GM18502 (cell line): Measurements from ENCODE around the gene MYH9.
A peak's percentile ranks its signal among the peaks of the same experiment; 100 is the strongest.
"Not testable (repeated sequence)": the region's sequence is repeated elsewhere in the genome, so short reads cannot be mapped to it uniquely, and the experiment has no call there.

ENCODE experiments used
- ATAC-seq: cut with Tn5 transposase; IDR thresholded peaks from one replicate; pipeline ENCODE4 v1.9.1; 2021; ENCODE audit warnings: mild to moderate bottlenecking; ENCODE audit not compliant: unreplicated experiment, poor library complexity

MYH9 gene

DNA sequence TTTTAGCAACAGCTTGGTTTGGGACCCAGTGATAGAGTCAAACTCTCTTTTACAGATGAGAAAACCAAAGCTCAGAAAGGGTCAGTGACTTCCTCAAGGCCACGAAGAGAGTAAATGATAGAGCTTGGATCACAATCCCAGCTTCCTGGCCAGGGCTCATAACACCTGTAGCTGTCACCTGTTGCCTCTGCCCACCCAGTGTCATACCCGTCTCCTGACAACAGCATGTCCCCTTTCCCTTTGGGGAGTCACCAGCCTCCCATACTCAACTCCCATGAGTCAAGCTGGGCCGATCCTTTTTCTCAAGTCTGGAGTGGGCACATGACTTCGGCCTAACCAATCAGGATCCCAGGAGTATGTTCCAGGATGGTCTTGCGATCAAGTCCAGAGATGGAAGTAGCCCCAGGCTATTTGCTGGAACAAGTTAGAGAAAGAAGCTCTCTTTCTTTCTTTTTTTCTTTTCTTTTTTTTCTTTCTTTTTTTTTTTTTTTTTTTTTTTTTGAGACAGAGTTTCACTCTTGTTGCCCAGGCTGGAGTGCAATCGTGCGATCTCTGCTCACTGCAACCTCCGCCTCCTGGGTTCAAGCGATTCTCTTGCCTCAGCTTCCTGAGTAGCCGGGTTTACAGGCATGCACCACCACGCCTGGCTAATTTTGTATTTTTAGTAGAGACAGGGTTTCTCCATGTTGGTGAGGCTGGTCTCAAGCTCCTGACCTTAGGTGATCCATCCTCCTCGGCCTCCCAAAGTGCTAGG lies 27.8 kb upstream of the MYH9 start:
- ATAC-seq = no peak

DNA sequence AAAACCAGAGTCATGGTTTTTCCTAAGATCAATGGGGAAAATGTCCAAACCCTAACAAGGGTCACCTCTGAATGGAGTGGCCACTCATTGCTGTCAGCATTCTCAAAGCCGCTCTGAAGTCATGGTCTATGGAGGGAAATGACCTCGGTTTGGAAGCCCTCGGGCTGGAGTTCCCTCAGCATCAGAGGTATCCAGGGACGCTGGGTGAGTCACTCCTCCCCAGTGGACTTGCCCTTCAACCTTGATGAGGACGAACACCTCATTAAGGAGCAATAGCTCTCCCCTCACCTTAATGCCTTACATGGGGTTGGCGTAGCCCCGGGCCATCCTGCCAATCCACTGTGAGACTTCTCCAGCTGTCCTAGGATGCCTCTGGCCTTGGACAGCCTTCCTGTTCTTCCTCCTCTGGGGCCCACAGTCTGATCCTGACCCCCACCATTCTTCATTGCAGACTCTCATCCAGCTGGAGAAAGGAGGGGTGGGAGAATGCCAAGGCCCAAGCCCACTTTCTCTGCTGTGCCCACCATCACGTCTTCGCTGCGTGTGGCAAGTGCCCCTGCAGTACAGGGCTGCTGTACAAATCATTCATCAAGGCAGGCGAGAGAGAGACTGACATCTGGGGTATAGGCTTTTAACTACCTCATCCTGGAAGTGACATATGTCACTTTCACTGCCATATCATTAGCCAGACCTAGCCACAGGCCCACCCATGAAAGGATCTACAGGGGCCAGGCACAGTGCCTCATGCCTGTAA lies 25.4 kb upstream of the MYH9 start:
- ATAC-seq = no peak

DNA sequence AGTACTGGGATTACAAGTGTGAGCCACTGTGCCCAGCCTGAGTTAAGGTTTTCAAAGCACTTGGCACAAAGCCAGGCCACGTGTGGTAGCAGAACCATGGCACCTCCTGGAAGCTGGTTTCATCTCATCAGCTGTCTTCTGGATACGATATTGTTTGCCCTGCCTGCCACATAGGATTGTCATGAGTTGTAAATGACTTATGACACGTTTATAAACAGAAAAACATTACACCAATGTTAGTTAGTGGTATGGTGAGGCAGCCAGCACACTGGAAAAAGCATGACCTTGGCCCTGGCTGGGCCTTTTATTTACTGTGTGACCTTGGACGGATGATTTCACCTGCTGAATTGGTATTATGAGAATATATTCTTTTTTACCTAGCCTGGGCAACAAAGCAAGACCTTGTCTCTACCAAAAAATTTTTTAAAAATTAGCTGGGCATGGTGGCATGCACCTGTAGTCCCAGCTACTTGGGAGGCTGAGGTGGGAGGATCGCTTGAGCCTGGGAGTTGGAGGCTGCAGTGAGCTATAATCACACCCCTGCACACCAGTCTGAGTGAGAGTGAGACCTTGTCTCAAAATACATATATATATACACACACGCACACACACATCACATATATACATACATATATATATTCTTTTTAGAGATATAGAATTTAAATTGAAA lies 24.0 kb upstream of the MYH9 start:
- ATAC-seq = no peak

DNA sequence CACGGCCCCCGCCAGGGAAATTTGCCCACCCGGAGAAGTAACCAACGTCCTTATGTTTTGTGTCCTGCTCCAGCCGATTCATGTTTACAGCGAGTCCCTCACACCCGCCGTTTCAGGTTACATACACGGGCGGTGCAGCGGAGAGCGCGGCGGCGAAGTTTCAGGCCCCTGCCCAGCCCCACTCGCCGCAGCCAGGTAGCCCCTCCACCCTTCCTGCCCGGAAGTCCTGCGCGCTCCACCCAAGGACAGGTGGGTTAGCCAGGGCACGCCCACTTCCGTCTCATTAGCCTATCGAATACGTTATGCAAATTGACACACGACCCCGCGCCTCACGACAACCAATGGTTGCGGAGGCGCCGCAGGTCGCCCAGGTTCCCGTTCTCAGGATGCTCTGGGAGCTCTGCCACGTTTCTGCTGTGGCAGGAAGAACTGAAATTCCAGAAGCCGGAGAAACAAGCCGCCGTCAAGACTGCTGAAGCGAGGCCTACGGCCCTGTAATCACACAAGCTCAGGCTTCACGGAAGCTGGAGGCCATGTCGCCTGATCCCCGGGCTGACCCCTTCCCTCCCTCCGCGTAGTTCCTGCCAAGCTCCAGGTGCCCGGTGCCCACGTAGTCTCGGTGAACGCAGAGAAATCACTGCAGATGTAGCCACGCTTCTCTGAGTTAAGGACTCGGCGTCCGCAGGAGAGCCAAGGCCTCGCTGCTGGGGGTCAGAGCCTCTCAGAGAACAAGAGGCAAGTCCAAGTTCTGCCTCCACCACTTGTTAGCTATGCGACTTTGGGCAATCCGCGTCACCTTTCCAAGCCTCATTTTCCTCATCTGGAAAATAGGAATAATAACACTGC lies 22.4 kb upstream of the MYH9 start:
- ATAC-seq = peak; percentile 65

DNA sequence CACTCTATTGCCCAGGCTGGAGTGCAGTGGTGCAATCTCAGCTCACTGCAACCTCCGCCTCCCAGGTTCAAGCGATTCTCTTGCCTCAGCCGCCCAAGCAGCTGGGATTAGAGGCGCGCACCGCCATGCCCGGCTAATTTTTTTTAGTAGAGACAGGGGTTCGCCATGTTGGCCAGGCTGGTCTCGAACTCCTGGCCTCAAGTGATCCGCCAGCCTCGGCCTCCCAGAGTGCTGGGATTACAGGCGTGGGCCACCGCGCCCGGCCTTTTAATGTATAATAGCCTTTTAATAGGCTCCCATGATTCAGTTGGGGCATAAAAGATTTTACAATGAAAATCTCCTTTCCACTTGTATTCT lies 21.8 kb upstream of the MYH9 start:
- not testable (repeated sequence) for ATAC-seq

DNA sequence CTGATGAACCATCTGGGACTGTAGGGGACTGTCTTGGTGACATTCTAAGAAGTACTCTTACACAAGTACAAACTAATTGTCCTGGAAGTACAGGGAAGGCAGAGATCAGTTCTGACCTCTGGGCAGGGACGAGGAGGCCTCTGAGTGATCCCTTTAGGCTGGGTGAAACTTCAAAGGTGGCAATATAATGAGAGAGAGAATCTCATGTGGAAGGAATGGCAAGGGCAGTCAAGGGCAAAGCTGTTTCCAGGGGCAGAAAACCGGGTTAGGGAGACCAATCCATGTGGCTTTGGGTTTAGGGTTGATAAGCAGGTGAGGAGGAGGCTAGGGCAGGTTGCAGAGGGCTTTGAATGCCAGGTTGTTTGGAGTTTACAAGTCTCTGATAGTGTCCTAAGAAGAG lies 21.3 kb upstream of the MYH9 start:
- ATAC-seq = no peak

DNA sequence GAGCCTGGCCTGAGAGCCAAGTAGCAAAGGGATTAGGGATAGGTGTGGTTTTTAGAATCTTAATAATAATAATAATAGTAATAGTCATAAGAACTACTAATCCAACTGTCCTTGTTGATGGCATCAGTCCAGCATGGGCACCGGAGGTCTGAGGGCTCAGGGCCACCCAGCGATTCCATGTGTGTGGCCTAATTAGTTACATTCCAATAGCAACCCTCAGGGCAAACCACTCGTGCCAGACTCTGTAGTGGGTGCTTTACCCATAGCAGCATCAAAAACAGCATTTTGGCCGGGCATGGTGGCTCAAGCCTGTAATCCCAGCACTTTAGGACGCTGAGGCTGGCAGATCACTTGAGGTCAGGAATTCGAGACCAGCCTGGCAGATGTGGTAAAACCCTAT lies 19.0 kb upstream of the MYH9 start:
- no peak for ATAC-seq

DNA sequence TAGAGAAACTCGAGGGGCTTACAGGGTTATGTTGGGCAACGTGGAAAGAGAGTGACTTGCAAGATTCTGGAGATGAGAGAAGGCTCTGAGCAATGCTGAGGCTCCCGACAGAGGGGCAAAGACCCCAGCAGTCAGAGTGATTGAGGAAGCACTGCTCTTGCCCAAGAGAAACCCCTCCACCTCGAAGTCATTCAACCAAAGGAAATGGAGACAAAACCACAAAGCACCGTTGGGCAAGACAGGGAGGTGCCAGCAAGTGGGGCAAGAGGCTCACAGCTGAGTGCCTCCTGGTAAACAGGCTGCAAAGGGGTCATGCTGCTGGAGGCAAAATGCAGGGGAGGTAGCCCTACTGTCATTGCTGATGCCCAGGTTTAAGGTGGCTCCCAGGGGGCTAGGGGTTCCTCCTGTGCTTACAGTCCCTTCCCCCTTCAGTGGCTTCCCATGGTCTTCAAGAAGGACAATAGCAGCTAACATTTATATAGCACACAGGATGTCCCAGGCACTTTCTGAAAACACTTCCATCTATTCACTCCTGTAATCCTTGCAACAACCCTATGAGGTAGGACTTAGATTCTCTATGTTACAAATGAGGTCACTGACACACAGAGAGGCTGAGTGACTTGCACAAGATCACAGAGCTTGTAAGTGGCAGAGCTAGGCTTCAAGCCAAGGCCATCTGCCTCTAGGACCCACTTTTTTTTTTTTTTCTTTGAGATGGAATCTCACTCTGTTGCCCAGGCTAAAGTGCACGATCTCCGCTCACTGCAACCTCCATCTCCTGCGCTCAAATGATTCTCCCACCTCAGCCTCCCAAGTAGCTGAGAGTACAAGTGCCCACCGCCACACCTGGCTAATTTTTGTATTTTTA lies 18.1 kb upstream of the MYH9 start:
- no peak for ATAC-seq

DNA sequence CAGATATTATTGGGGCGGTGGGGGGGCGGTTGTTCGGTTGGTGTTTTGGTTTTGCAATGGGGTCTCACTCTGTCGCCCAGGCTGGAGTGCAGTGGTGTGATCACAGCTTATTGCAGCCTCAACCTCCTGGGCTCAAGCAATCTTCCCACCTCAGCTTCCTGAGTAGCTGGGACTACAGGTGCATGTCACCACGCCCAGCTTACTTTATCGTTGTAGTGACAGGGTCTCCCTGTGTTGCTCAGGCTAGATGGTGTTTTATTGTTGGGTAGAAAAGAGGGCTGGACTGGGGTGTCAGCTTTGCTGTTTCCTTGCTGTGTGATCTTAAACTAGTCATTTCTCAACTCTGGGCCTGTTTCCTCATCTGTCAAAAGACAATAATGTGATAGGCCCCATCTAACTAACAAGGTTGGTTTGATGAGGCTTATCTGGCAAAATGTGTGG lies 17.5 kb upstream of the MYH9 start:
- ATAC-seq = no peak

DNA sequence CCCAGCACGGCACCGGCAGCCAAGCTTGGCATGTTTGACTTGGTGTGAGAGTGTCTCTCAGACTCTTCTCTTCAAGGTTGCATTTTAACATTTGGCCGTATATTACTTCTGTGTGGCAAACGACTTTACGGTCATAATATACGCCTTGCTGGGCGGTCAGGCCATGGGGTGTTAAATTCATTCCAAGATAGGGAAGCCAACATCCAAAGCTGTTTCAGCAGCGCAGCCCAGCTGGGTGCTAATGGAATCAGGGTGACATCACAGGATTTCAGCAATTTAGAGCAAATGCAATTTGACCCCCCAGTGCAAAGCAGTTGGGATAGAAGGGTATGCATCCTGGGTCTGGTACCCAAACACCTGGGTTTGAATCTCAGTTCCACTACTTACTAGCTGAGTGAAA lies 16.7 kb upstream of the MYH9 start:
- ATAC-seq = no peak

DNA sequence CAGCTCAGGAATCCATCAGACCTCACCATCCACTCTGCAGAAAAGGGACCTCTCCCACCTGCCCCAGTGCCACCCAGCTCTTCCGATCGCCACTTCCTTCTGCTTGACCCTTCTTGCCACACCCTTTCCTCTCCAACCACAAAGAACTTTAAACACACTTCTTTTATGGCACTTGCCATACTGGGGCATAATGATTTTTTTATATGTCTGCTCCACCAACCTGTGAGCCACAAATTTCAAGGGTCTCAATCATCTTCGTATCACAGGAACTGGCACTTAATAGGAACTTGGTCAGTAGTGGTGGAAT lies 11.7 kb upstream of the MYH9 start:
- ATAC-seq = no peak

DNA sequence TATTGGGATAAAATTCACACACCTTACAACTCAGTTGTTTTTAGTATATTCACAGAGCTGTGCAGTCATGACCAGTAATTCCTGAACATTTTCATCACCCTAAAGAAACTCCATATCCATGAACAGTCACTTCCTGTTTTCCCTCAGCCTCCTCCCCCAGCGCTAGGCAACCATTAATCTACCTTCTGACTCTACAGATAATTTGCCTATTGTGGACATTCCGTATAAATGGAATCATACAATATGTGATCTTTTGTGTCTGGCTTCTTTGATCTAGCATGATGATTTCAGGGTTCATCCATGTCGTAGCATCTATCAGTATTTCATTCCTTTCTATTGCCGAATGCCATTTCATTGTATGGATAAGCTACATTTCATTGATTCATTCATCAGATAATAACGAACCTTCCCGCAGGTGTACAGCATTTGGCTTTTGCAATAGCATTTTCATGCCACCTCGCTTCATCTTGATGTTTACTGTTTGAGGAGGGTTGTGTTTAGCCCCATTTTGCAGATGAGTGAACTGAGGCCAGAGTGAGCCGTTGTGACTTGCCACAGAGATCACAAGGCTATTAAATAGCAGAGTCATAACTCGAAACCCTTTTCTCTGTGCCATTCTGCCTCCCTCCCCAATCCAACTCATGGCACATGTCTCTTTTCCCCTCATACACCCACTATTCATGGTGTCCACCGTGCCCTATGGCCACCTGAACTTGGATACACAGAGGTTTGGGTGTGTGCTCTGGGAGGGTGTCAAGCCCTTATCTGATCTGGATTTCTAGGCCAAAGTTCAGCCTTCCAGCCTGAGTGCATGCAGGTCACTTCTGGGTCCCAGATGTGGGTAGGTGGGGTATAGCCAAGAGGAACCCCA lies 11.1 kb upstream of the MYH9 start:
- ATAC-seq = no peak

DNA sequence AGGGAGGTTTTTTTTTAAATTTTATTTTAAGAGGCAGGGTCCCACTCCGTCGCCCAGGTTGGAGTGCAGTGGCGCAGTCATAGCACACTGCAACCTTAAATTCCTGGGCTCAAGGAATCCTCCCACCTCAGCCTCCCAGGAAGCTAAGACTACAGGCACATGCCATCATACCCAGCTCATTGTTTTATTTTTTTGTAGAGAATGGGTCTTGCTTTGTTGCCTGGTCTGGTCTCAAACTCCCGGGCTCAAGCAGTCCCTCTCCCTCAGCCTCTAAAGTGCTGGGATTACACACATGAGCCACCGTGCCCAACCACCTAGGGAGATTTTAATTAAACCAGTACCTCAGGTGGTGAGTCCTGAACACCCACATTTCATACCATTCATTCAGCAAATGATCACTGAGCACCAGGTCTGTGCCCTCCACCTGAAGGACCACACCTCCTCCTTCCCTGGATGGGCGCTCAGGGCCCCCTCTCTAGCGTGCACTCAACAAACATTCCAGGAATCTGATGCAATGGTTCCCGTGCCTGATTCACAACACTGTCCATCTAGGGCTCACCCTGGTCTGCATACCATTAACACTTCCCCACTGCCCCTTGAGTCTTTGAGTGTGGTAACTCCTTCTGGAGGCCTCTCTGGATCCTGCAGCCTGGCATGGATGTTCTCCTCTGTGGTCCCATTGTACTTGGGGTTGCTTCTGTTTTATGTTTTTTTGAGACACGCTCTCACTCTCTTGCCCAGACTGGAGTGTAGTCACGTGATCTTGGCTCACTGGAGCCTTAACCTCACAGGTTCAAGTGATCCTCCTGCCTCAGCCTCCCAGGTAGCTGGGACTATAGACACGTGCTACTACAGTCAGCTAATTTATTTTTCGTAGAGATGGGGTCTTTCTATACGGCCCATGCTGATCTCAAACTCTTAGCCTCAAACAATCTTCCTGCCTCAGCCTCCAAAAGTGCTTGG lies 9.6 kb upstream of the MYH9 start:
- ATAC-seq = no peak

DNA sequence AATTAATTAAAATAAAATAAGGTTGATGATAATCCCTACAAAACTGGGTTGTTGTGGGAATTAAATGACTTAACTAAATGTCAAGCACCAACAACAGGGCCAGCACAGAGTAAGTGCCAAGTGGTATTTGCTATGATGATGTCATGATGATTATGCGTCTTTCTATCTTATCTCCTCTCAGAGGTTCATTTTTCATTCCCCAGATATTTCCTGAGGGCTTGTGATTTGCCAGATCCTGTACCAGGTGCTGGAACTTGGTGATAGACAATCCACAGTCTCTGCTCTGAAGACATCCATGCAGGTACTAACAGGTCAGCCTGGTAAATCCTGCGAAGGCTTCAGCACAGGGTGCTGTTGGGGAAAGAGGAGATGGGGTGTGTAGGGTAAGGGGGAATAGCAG lies 8.1 kb upstream of the MYH9 start:
- no peak for ATAC-seq

DNA sequence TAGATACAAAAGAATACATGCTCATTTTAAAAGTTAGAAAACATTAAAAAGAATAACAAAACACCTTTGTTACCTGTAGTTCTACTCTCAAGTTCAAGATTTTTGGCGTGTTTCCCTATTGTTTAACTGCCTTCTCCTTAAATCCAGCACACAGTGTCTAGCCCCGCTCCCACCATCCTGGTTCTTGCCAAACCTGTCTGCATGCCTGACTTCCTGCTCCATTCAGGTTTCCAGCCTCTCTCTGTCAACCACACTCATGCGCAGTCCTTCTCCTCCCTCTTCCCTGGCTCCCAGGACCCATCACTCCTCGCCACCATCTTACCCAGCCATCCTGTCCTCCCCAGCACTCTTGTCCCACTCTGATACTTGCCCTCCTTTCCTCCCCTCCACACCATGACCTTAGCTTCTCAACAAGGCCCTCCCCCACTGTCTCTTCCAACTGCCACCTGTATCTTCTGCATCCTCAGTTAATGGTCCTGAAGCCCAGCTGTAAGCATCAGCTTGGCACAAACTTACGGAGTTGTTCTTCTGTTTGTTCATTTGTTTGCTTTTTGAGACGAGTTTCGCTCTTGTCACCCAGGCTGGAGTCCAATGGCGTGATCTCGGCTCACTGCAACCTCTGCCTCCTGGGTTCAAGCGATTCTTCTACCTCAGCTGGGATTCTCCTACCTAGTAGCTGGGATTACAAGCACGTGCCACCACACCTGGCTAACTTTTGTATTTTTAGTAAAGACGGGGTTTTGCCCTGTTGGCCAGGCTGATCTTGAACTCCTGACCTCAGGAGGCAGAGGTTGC lies 7.5 kb upstream of the MYH9 start:
- no peak for ATAC-seq

DNA sequence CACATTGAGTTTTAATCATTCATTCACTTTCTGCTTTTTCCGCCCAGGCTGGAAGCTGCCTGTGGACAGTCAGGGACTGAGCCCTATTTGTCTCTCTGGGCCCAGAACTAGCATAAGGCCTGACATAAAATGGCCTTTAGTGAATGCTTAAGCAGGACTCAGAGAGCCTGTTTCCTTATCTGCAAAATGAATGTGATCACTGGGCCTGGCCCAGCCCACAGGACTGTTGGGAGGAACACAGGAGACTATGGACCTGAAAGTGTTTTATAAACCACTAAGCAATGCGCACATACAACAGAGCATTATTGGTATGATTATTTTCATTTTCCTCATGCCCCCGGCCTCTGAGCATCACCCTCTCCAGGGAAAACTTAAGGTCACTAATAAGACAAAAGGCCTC lies 3.9 kb upstream of the MYH9 start:
- no peak for ATAC-seq

DNA sequence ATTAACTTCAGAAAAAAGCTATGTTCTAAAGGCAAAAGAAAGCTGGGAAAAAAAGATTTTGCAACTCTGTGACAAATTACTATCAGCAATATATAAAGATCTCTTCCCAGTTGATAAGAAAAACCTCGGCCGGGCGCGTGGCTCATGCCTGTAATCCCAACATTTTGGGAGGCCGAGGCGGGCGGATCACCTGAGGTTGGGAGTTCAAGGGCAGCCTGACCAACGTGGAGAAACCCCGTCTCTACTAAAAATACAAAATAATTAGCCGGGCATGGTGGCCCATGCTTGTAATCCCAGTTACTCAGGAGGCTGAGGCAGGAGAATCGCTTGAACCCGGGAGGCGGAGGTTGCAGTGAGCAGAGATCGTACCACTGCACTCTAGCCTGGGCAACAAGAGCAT lies 1.4 kb upstream of the MYH9 start:
- not testable (repeated sequence) for ATAC-seq
